HG03432 (cell line): ENCODE results near the gene ANO4.
"Not testable (repeated sequence)": the region's sequence is repeated elsewhere in the genome, so short reads cannot be mapped to it uniquely, and the experiment has no call there.

Experiments used
- ATAC-seq: cut with Tn5 transposase; IDR thresholded peaks from one replicate; pipeline ENCODE4 v1.9.1; 2021; ENCODE audit warnings: mild to moderate bottlenecking, moderate library complexity; ENCODE audit not compliant: unreplicated experiment

Gene ANO4

DNA sequence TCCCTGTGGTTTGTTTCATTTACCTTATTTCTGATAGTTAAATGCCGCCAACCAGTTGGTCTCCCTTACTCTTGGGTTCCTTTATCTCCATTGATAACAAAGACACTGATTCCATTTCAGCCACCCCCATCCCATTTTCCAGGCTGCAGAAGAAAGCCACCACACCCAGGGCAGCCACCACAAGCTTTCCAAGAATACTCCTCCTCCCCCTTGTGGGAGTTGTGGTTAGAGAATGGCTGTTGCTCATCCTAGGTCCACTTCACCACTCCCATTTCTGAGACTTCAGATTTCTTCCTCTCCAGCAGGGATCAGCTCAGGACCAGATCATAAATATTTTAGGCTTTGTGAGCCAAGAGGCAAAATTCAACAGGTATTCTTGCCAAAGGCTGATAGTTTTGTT is 73.9 kb downstream of the ANO4 start:
- no peak for ATAC-seq

DNA sequence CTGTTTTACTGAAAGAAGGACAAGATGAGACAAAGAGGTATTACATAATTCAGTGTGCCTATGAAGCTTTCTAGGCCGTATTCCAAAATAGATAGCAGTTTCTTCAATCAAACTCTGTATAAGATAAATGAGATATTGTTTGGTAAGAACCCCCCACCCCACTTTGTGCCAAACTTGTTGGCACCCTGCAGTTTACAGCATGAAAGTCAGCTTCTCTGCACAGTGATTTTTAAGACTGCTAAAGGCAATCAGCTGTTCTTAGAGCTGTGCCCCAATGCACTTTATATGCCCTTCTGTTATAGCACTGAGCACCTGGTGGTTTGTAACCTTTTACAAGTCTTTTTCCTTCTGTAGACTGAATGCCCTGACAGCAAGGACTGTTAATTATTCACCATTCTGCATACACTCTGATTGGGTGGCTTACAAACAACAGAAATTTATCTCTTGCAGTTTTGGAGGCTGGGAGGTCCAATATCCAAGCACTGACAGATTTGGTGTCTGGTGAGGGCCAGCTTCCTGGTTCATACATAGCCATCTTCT is 76.7 kb downstream of the ANO4 start:
- no peak for ATAC-seq

DNA sequence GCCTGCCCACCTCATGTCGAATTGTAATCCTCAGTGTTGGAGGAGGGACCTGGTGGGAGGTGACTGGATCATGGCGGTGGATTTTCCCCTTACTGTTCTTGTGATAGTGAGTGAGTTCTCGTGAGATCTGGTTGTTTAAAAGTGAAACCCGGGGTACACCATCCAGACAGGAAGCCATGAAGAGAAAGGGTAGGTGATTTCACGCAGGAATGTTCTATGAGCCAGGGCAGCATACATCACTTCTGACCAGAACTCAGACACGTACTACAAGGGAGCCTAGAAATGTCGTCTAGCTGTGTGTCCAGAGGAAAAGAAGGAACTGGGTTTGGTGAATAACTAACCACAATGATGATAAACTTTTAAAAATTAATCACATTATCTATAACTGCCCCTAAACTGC is 80.6 kb downstream of the ANO4 start:
- no peak for ATAC-seq

DNA sequence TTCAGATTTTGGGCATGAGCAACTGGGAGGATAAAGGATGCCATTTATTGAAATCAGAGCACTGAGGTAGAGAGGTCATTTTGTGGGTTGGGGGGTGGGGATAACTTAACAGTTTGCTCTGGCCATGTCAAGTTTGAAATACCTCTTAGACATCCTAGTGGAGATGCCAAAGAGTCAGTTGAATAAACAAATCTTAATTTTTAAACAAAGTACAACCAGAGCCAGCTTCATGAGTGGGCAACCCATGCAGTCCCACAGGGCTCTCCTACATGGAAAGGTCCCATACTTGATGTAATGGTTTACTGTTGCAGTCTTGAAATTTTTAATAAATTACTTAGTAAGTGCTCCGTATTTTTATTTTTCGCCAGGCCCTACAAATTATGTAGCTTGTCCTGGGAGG is 81.2 kb downstream of the ANO4 start:
- no peak for ATAC-seq

DNA sequence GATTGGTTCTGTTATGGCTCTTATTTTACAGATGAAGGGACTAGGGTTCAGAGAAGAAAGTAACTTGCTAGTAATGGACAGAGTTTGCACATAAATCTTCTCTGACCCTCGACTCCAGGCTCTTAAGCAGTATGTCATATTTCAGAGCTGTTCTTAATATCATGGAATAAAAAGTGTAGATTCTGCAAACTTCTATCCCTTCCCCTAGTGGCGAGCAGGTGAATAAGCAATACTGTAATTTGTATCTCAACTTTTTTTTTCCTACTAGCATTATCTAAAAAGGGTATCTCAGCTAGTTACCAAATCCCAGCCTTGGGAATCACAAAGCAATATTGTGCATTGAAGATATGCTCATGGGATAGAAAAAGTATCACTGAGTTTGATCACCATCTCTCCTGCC is 83.2 kb downstream of the ANO4 start:
- ATAC-seq, result no peak

DNA sequence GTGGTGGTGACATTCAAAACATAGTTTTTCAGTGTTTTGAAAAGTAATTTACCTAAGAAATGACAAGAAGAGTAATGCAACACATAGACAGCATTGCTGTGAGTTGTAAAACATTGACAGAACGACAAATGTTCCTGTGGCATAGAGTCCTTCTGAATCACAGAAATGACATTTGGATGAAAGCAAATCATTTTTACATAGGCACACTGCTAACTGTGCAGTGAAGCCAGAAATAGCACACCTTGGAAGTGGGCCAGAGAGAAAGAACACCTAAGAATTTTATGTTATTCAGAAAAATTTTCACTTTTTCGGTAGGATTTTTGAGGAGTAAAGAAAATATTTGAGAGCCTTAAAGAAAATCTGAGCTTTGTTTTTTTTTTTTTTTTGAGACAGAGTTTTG is 100.6 kb downstream of the ANO4 start:
- ATAC-seq, result no peak

DNA sequence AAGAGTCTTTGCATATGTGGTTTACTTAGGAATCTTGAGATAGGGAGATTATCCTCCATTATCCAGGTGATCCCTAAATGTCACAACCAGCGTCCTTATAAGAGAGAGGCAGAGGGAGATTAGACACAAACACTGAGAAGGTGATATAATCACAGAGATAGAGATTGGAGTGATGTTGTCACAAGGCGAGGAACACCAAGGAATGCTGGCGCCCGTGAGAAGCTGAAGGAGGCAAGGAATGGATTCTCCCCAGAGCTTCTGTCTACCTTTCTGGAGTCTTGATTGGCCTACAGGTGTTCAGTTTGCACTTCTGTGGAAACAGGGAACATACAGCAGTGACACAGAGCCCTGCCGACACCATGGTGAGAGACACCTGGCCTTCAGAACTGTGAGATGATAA is 101.6 kb downstream of the ANO4 start:
- ATAC-seq, result no peak

DNA sequence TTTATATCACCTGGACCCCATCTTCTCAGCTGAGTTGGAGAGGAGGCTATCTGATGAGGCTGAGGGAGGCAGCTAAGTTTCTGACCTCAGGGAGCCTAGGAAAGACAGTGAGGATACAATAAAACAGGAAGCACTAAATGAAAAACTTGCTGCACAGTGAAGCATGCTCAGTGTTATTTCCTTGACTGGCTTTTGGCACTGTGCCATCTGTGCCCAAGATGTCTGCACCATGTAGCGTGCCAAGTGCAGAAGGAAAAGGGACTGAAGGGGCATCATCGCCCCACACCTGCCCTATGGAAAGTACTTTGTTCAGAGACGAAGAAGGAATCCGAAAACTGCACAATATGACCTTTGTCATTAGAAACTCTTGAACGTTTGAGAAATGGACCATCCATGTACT is 102.7 kb downstream of the ANO4 start:
- ATAC-seq, result no peak

DNA sequence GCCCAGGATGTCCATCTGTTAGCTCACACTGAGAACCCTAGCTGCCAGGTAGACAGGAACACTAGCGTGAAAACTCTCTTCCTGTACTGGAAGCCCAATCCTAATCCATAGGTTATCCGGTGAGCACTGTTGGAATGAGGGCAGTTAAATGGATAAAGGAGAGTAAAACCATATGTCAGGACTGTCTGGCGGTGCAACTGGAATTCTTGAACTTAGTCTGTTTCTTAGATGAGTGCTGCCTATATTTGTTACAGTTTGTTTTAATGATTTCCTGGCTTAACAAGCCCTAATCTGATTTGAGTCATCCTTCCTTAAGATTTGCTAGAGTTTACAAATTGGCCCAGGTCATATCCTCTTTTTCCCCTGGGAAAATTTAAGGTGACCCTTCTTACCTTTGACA is 104.7 kb downstream of the ANO4 start:
- no peak for ATAC-seq

DNA sequence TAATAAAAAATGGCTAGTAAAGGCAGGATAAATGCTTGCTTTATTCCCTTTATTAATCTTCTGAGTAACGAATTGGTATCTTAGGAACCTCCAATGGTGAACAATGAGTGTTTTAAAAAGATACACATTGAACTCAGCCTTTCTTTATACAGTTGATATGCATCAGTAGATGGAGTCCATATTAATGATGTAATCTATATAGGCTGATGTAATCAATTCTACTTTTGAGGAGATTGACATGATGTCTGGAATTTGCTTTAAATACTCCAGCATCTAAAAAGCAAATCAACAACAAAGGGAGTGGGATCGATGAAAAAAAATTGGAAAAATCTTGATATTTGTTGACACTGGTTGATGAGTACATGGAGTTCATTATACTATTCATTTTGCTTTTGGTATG is 106.2 kb downstream of the ANO4 start:
- ATAC-seq, result no peak

DNA sequence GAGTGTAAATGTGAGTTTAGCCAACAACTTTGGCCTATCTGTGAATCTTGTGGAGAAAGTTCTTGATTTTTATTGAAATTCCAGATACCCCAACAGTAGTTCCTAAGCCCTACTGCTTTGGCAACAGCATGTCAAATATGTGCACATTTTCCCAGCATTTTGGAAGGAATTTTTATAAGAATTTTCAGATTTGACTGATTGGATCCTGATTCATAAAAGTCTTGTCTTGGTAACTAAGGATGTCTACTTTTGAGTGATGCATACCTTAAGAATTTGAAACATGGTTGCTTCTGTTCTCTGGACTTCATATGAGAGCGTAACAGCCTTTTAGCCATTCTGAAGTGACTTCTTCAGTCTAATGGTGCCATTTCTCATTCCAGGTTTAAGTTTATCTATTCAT is 106.7 kb downstream of the ANO4 start:
- no peak for ATAC-seq

DNA sequence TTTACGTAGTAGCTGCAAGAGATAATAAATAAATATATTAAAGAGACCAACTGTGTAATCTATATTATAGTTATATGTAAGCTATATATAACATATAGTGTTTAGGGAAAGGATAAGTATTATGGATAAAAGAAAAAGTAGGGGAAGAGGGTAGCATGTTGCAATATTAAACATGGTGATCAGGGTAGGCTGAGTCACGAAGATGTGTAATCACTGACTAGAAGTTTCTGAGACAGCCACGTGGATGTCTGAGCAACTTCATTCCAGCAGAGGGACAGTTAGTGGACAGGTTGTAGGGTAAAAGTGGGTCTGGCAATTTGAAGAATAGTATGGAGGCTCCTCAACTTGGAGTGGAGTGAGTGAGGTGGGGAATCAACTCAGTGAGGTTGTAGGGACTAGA is 109.7 kb downstream of the ANO4 start:
- ATAC-seq, result no peak

DNA sequence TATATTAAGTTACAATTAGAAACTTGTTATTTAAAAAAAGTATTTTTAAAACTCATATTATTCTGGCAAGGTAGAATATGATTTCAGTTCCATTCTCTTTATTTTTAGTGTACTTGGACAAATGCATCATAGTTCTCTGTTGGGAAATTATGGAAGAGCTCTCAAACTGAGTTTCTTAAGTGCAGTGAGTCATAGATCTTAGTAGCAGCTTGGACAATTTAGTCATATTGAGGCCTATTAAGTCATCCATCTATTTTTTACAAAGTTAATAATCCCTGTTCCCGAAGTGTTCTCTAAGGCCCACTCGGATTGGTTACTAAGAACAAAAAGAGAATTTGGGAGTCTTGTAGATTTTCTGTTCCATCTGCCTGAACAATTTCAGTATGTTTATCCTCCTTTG is 113.9 kb downstream of the ANO4 start:
- ATAC-seq, result no peak

DNA sequence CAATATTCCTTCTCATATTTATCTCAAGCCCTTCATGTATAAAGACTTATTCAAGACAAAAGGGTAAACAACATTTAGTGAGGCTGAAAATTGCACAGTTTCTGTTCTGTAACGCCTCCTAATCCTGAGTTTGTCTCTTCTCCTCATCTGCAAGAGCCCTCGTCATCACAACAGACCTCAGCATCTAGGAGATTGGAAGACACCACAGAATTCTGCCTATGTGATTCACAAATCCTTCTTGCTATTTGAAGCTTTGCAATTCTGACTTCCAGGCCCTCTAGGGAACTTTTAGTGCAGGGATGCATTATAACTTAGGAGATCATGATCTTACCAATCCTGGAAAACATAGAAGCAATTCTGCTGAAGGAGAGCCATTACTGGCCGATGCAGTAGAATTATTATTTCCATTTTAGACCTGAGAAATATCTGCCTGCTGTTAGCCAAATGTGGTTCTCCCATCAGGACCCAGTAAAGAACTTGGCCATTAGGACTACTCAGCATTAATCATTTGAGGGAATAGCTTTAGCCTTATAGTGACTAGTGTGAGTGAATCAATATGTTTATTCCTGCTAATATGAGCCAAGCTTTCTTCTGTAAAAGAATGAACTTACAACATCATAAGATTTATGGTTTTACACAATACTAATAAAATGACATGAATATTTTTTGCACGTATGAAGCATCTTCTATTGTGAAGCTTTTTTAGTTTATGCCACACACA is 119.5 kb downstream of the ANO4 start:
- no peak for ATAC-seq

DNA sequence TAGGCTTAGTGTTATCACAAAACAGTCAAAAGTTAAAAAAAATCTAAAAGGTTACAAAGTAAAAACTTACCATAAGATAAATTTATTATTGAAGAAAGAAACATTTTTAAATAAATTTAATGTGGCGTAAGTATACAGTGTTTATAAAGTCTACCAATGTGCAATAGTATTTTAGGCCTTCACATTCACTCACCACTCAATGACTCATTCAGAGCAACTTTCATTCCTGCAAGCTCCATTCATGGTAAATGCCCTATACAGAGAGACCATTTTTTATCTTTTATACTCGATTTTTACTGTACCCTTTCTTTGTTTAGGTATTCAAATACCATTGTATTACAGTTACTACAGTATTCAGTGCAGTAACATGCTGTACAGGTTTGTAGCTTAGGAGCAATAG is 124.5 kb downstream of the ANO4 start:
- ATAC-seq, result no peak

DNA sequence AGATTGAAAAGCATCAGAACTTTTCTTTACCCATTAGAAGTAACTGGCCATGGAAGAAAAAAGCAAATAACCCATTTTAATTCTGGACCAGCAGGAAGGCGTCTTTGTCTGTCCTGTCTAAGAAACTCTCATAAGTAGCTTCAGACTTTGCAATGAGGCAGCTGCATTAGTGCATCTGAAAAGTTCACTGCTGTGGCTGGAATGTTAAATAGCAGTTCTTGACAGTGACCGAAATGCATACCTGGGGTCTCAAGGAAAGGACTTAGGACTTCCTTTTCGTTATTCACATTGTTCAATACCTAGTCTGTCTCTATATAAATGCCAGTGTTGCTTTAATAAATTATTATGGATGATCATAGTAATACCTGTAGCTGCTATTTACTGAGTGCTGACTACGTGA is 125.9 kb downstream of the ANO4 start:
- no peak for ATAC-seq

DNA sequence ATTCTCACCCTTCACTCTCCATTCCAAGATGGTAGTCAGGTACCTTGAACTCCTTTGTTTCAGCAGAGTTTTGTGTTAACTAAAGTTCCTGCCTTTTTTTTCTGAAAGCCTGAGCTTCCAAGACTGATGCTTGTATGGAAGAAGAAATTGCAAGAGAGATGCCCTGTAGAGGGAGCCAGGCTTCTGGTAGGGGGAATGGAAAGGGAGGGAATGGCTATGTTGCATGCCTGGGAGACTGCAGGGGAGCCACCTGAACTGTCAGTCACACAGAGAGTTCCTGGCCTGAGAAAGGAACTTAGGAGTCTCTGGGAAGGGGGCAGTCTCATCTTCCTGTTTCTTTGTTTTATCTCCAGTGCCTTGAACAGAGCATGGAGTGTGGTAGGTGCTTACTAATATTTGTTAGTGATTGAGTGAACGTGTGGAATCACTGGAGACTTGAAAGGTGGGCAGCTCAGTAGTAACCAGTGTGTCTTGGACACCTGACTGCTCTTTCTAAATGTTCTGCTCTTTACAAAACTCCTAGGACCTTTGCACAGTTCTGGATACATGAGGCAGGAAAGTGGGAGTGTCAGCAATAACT is 132.2 kb downstream of the ANO4 start:
- ATAC-seq, result no peak

DNA sequence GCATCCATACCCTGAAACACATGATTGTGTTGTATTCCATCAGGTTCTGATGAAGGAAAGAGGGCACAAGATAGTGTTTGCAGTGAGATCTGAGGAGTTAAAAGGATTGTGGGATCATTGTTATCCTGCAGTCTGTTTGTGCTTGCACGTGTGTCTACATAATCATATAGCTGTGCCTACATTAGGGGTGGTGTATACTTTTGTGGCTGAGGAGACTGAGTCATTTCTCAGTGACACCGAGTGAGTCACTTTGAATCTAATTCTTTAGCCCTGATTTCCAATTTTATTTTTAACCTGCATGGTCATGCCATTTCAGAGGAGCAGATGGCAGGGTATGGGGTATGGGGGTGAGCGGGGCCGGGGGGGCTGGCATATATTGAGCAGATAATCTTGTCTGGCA is 133.2 kb downstream of the ANO4 start:
- no peak for ATAC-seq

DNA sequence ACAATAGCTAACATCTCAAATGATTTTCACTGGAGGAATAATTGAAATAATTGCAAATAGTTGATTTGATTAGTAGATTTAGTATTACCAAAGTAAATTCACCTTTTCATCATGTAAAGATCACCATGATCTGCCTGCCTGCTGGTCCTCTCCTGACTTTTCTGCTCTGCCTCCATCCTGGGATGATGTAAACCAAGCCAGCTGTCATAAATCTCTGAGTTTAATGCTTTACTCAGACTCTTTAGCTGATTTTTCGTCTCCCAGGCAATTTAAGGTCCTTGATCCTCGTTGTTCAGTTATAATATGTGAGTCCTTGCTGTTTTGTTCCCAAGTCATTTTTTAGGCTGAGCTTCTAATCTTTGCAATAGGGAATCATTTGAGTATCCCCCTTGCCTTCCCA is 138.0 kb downstream of the ANO4 start:
- no peak for ATAC-seq

DNA sequence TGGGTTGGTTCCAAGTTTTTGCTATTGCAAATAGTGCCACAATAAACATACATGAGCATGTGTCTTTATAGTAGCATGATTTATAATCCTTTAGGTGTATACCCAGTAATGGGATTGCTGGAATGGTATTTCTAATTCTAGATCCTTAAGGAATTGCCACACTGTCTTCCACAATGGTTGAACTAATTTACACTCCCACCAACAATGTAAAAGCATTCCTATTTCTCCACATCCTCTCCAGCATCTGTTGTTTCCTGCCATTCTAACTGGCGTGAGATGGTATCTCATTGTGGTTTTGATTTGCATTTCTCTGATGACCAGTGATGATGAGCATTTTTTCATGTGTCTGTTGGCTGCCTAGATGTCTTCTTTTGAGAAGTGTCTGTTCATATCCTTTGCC is 139.0 kb downstream of the ANO4 start:
- ATAC-seq, result not testable (repeated sequence)

DNA sequence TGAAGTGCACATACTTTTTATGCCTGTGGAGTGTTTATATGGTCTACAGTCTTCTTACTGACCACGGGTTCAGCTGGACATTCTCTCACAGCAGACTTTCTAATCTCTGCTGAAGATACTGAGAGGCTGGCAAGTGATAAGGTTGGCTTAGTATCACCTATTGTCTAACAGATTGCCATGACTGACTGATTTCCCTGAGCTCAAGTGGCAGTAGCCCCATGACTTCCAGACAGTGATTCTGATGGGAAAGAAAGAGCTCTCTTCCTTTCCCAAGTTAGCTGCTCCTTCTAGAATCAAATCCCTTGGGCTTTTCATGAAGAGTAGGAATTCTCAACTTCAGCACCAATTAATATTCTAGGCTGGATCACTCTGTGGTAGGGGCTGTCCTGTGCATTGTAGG is 141.4 kb downstream of the ANO4 start:
- no peak for ATAC-seq

DNA sequence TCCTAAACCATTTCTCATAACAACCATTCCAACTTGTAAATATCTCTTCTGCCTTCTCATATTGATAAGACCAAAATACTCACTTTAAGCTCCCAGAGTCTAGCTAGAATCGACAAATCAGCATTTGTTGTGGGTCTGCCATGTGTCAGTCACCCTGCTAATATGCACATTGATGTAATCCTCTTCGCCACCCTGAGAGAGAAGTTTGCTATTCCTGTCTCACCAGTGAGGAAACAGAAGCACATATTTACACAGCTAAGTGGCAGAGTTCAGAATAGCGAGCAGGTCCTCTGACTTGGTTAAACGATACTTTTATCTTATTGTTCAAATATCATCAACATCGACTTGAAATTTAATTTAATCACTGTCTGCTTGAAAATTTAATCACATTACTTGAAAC is 142.1 kb downstream of the ANO4 start:
- no peak for ATAC-seq

DNA sequence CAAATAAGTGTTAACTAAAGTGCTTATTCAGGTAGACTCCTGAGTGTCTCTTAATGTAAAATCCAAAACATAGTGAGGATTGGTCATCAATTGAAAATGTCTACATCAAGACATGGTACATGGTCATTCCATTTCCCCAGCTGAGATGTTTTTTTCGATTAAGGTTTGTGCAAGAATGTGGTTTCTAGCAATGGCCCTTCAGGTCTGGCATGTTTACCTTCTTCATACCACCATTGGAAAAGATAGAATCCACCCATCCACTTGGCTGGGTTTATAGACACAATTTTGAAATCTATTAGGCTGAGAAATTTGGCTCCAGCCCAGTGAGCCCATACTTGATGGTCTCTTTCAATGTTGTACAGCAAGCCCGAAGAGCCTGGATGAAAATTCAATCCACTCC is 145.9 kb downstream of the ANO4 start:
- no peak for ATAC-seq
